HCT116 (cell line): Measurements from ENCODE around the gene ABTB2. TPM values are rescaled to one million over a fixed set of nuclear protein-coding genes. Genes with fewer than 3 reads are reported as not detected.

Source experiments
- ATAC-seq: fragments of 200-7000 bp; cut with Tn5 transposase; 2 replicates; pipeline ENCODE4 v1.9.1; 2020; ENCODE audit warnings: mild to moderate bottlenecking, moderate library complexity
- BruUV-seq: library from RNA; stranded (reverse); fragments of 400-500 nt; replicated peaks from 2 replicates; lab custom pipeline; 2021; lab: Mats Ljungman, UMichigan
- CTCF ChIA-PET: fragments of 300-600 bp; sonication (Branson Sonifier 250); formaldehyde crosslinking; loops from one replicate; lab custom pipeline; 2021; ENCODE audit warnings: antibody characterized with exemption; lab: Charles Lee
- POLR2A ChIA-PET: fragments of 300-600, 350-600 bp; sonication (Branson Sonifier 250); formaldehyde crosslinking; loops from one replicate; lab custom pipeline; 2021; ENCODE audit warnings: antibody characterized with exemption; lab: Charles Lee
- RAD21 ChIA-PET, 2 experiments: fragments of 300-600 bp; sonication (Branson Sonifier 250); formaldehyde crosslinking; loops; one replicate each; lab custom pipeline; 2023; ENCODE audit warnings: low total read pairs in 2 of 2; ENCODE audit not compliant: uncharacterized antibody in 2 of 2, unreplicated experiment in 2 of 2, low non-redundant PET in 1 of 2; lab: Charles Lee
- DNase-seq: peaks from one replicate; pipeline ENCODE4 v3.0.0-alpha.2; 2010; ENCODE audit warnings: low read depth, low spot score
- H2AFZ ChIP-seq: fragments of 200-600 bp; shearing (Covaris generic), sonication (generic); 2 replicates; pipeline ENCODE4 v1.6.1; 2017; ENCODE audit warnings: low read depth, mixed run types, mixed read lengths, antibody characterized with exemption, low read length; ENCODE audit not compliant: poor library complexity, severe bottlenecking
- H3K27ac ChIP-seq: 2 replicates; pipeline ENCODE4 v1.5.1; 2012; ENCODE audit warnings: low read depth, low read length
- H3K27me3 ChIP-seq: fragments of 200-600 bp; sonication (generic); 2 replicates; pipeline ENCODE4 v1.6.1; 2016; ENCODE audit warnings: mixed run types, low read length, mixed read lengths; ENCODE audit not compliant: insufficient read depth
- H3K36me3 ChIP-seq, 2 experiments: fragments of 200-500 bp in 1 of 2; fragments of 200-600 bp in 1 of 2; sonication (Bioruptor generic) in 1 of 2; sonication (generic) in 1 of 2; 2 replicates each; pipeline versions ENCODE4 v1.5.1 to v1.6.1; 2014 to 2016; ENCODE audit warnings: low read length in 2 of 2, inconsistent platforms in 1 of 2, mixed read lengths in 1 of 2, mixed run types in 1 of 2; ENCODE audit not compliant: insufficient read depth in 2 of 2, control insufficient read depth in 1 of 2
- H3K4me1 ChIP-seq, 2 experiments: fragments of 200-600 bp in 1 of 2; sonication (generic) in 1 of 2; 2 replicates each; pipeline versions ENCODE4 v1.5.1 to v1.6.1; 2012 to 2017; ENCODE audit warnings: low read length in 2 of 2, inconsistent platforms in 1 of 2, mild to moderate bottlenecking in 1 of 2, mixed read lengths in 1 of 2, mixed run types in 1 of 2, moderate library complexity in 1 of 2; ENCODE audit not compliant: insufficient read depth in 2 of 2, control insufficient read depth in 1 of 2
- H3K4me2 ChIP-seq: fragments of 200-600 bp; sonication (generic); 2 replicates; pipeline ENCODE4 v1.6.1; 2017; ENCODE audit warnings: mixed run types, low read length, mixed read lengths
- H3K4me3 ChIP-seq, 2 experiments: fragments of 200-600 bp in 1 of 2; sonication (generic) in 1 of 2; replicated peaks in 1 of 2; 2 replicates each; pipeline ENCODE4 v1.5.1; 2011 to 2016; ENCODE audit warnings: low read length in 2 of 2, control low read depth in 1 of 2, low read depth in 1 of 2, mild to moderate bottlenecking in 1 of 2, mixed read lengths in 1 of 2, mixed run types in 1 of 2
- H3K79me2 ChIP-seq: fragments of 200-600 bp; sonication (generic); 2 replicates; pipeline ENCODE4 v1.6.1; 2017; ENCODE audit warnings: mild to moderate bottlenecking, mixed run types, low read length, moderate library complexity, mixed read lengths; ENCODE audit not compliant: insufficient read depth
- H3K9ac ChIP-seq: fragments of 200-600 bp; sonication (generic); 2 replicates; pipeline ENCODE4 v1.6.1; 2016; ENCODE audit warnings: low read length, mixed read lengths
- H3K9me2 ChIP-seq: fragments of 200-600 bp; sonication (generic), shearing (Covaris generic); 2 replicates; pipeline ENCODE4 v1.6.1; 2017; ENCODE audit warnings: mixed run types, mild to moderate bottlenecking, moderate library complexity; ENCODE audit not compliant: insufficient read depth
- H3K9me3 ChIP-seq, 2 experiments: fragments of 200-500 bp in 1 of 2; fragments of 200-600 bp in 1 of 2; sonication (Bioruptor generic) in 1 of 2; sonication (generic) in 1 of 2; 2 replicates each; pipeline ENCODE4 v1.6.1; 2014 to 2017; ENCODE audit warnings: low read length in 2 of 2, mixed read lengths in 2 of 2, inconsistent platforms in 1 of 2, low read depth in 1 of 2, mild to moderate bottlenecking in 1 of 2, mixed run types in 1 of 2, moderate library complexity in 1 of 2; ENCODE audit not compliant: control insufficient read depth in 1 of 2, insufficient read depth in 1 of 2
- H4K20me1 ChIP-seq: fragments of 200-600 bp; sonication (generic), shearing (Covaris generic); 2 replicates; pipeline ENCODE4 v1.6.1; 2017; ENCODE audit warnings: mixed run types, mild to moderate bottlenecking, moderate library complexity; ENCODE audit not compliant: insufficient read depth
- CBX3 ChIP-seq: IDR thresholded peaks from 2 replicates; pipeline ENCODE4 v1.6.1; 2012; ENCODE audit warnings: low read depth
- CEBPB ChIP-seq: IDR thresholded peaks from 2 replicates; pipeline ENCODE4 v1.6.1; 2012; ENCODE audit warnings: low read depth
- CTCF ChIP-seq, 3 experiments: fragments of 200-600 bp in 1 of 3; sonication (generic) in 1 of 3; IDR thresholded peaks in 2 of 3; conservative IDR thresholded peaks in 1 of 3; 2 replicates each; pipeline ENCODE4 v1.5.1; 2012 to 2017; ENCODE audit warnings: low read depth in 2 of 3, low read length in 2 of 3, antibody characterized with exemption in 1 of 3, borderline replicate concordance in 1 of 3, control low read depth in 1 of 3, mild to moderate bottlenecking in 1 of 3, mixed read lengths in 1 of 3, mixed run types in 1 of 3, moderate library complexity in 1 of 3; ENCODE audit not compliant: insufficient read depth in 1 of 3
- ELF1 ChIP-seq: IDR thresholded peaks from 2 replicates; pipeline ENCODE4 v1.6.1; 2012; ENCODE audit warnings: low read depth, borderline replicate concordance
- EZH2 ChIP-seq: fragments of 200-600 bp; sonication (generic); IDR thresholded peaks from 2 replicates; pipeline ENCODE4 v1.6.1; 2017; ENCODE audit warnings: antibody characterized with exemption, mixed run types
- EZH2phosphoT487 ChIP-seq: fragments of 200-600 bp; IDR thresholded peaks from 2 replicates; pipeline ENCODE4 v1.6.1; 2018; ENCODE audit warnings: antibody characterized with exemption, borderline replicate concordance
- FOSL1 ChIP-seq: IDR thresholded peaks from 2 replicates; pipeline ENCODE4 v1.6.1; 2012; ENCODE audit warnings: low read depth
- MAX ChIP-seq: IDR thresholded peaks from 2 replicates; pipeline ENCODE4 v1.6.1; 2012
- POLR2A ChIP-seq: IDR thresholded peaks from 2 replicates; pipeline ENCODE4 v1.7.0; 2011; ENCODE audit warnings: borderline replicate concordance; ENCODE audit not compliant: insufficient read depth, insufficient read length; ENCODE audit errors: extremely low read depth
- POLR2AphosphoS5 ChIP-seq: IDR thresholded peaks from 2 replicates; pipeline ENCODE4 v1.6.1; 2011; ENCODE audit warnings: mild to moderate bottlenecking, low read depth, low read length, moderate library complexity
- RAD21 ChIP-seq: IDR thresholded peaks from 2 replicates; pipeline ENCODE4 v1.6.1; 2012; ENCODE audit warnings: low read depth, mild to moderate bottlenecking
- REST ChIP-seq: IDR thresholded peaks from 2 replicates; pipeline ENCODE4 v1.6.1; 2012; ENCODE audit warnings: low read depth
- SIN3A ChIP-seq: IDR thresholded peaks from 2 replicates; pipeline ENCODE4 v1.6.1; 2012; ENCODE audit warnings: low read depth
- SRF ChIP-seq: IDR thresholded peaks from 2 replicates; pipeline ENCODE4 v1.6.1; 2012; ENCODE audit warnings: low read depth
- TCF7L2 ChIP-seq: IDR thresholded peaks from 2 replicates; pipeline ENCODE4 v1.7.0; 2011; ENCODE audit warnings: borderline replicate concordance, inconsistent platforms; ENCODE audit not compliant: insufficient read depth, insufficient read length; ENCODE audit errors: extremely low read depth
- ZBTB33 ChIP-seq: IDR thresholded peaks from 2 replicates; pipeline ENCODE4 v1.6.1; 2011; ENCODE audit warnings: mild to moderate bottlenecking, low read length, moderate library complexity; ENCODE audit not compliant: insufficient replicate concordance; ENCODE audit errors: extremely low read depth
- ZFX ChIP-seq: fragments of 450-650 bp; IDR thresholded peaks from 2 replicates; pipeline ENCODE4 v1.6.1; 2017
- ZNF274 ChIP-seq: fragments of 200-500 bp; sonication (Bioruptor generic); IDR thresholded peaks from 2 replicates; pipeline ENCODE4 v1.6.1; 2014; ENCODE audit warnings: mild to moderate bottlenecking, low read depth, low read length, inconsistent platforms
- intact Hi-C: fragments of 100-400 bp; cut with micrococcal nuclease; formaldehyde crosslinking; loops from 2 replicates; pipeline ENCODE4 v1.10.0; 2022
- total RNA-seq: library from RNA; stranded (reverse); gene quantifications from one replicate; pipeline ENCODE4 v1.2.1, GENCODE V29; 2021; ENCODE audit not compliant: unreplicated experiment

ABTB2 gene
- total RNA-seq, 1 experiment from 2014 or later, result 6.8 TPM

GRCh38 chr11:34341096-34341495 lies 16.7 kb downstream of the ABTB2 start:
- CTCF ChIA-PET, result no interaction called here
- Histone ChIP-seq H3K9me2 (no peaks in the 10 kb centered on the region), H3K4me3 (no peak overlapping the region), H3K27me3 (no peaks in the 10 kb centered on the region), H3K9me3 (no peaks in the 10 kb centered on the region), H3K4me1 (peaks cover 41 to 43% of the 10 kb centered on the region in 2 experiments), H3K4me2 (no peak overlapping the region), H2AFZ (no peak overlapping the region), H3K27ac (no peak overlapping the region), H3K36me3 (no peaks in the 10 kb centered on the region), H4K20me1 (no peaks in the 10 kb centered on the region), H3K9ac (no peak overlapping the region), H3K79me2 (peaks cover 5% of the 10 kb centered on the region; the same call in 1 of the 2 replicates)
- no peak for TF ChIP-seq EZH2phosphoT487
- no peak for TF ChIP-seq EZH2
- TF ChIP-seq FOSL1, result no peak
- no peak for TF ChIP-seq CBX3
- TF ChIP-seq POLR2AphosphoS5, result no peak
- TF ChIP-seq POLR2A, result no peak
- no peak for TF ChIP-seq ZBTB33
- TF ChIP-seq SRF, result no peak
- no peak for TF ChIP-seq SIN3A
- TF ChIP-seq MAX, result no peak
- no peak for TF ChIP-seq ELF1
- TF ChIP-seq CEBPB, result no peak
- no peak for TF ChIP-seq ZFX
- no peak for TF ChIP-seq TCF7L2
- TF ChIP-seq RAD21, result no peak
- TF ChIP-seq CTCF (IDR thresholded peaks at IDR 0.05 in 2 of 3, conservative IDR thresholded peaks at IDR 0.05 in 1 of 3; ENCODE audit: borderline replicate concordance in 1 of 3, insufficient read depth in 1 of 3, low read depth in 2 of 3, low read length in 2 of 3), result no peak
- no peak for TF ChIP-seq ZNF274
- no peak for TF ChIP-seq REST
- RAD21 ChIA-PET, result no interaction called here
- intact Hi-C loops, result no loop called here
- no TSS peak for BruUV-seq
- POLR2A ChIA-PET, result interaction anchor here (0.8 kb wide), 1 partner anchor 9 kb away, joined by 3 read pairs; no protein-coding TSS in a partner anchor
- no peak for ATAC-seq
- no peak for DNase-seq
